ENCODE data around the gene C15orf62.
A peak's percentile ranks its signal among the peaks of the same experiment; 100 is the strongest.

Gene C15orf62

DNA sequence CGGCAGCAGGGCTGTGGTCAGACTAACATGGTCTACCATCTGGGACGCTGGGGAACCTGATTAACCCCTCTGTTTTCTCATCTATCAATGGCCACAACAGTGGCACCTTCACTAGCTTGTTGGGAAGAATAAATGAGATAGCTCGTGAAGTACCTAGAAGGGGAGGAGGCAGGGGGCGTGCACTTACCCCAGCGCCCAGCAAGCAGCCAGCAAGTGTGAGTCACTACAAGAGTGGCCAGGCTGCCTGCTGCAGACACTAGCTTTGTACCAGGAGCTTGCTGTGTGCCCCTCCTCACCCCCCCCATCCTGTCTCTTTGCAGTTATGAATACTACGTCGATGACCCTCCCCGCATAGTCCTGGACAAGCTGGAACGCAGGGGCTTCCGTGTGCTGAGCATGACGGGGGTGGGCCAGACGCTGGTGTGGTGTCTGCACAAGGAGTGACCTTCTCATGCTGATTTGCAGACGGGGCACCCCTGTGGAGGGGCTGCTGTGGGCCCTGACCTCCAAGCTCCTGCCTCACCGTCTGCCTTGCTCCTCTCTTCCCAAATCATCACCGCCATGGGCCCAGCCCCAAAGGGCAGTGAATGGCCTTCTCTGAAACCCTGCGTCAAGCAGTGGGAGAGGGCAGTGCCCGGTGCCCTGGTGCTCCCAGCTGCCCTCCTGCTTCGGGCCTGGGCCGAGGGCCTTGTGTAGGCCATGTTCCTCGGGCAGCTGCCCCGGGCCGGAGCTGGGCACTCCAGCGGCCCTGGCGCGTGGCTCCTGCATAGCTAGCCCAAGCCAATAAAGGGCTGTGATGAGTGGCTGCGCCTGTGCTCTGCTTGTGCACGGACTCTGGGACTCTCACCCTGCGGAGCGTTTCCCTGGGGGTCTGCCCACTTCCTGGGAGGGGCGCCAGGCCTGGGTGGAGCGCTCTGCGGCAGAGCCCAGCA is 2.6 kb upstream of the C15orf62 start:
- TF ChIP-seq ZFX (IDR thresholded peaks at IDR 0.05; ENCODE audit: borderline replicate concordance), result no peak
- TF ChIP-seq, protein P1, sequence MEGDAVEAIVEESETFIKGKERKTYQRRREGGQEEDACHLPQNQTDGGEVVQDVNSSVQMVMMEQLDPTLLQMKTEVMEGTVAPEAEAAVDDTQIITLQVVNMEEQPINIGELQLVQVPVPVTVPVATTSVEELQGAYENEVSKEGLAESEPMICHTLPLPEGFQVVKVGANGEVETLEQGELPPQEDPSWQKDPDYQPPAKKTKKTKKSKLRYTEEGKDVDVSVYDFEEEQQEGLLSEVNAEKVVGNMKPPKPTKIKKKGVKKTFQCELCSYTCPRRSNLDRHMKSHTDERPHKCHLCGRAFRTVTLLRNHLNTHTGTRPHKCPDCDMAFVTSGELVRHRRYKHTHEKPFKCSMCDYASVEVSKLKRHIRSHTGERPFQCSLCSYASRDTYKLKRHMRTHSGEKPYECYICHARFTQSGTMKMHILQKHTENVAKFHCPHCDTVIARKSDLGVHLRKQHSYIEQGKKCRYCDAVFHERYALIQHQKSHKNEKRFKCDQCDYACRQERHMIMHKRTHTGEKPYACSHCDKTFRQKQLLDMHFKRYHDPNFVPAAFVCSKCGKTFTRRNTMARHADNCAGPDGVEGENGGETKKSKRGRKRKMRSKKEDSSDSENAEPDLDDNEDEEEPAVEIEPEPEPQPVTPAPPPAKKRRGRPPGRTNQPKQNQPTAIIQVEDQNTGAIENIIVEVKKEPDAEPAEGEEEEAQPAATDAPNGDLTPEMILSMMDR (IDR thresholded peaks at IDR 0.05), result no peak
- H3K27ac ChIP-seq, result peak overlapping the region; percentile 100

GRCh38 chr15:40767838-40768500 is 1.8 kb upstream of the C15orf62 start:
- peak overlapping the region; percentile 33; the same call in 1 of the 2 replicates for H3K27ac ChIP-seq
- TF ChIP-seq, protein P1 (IDR thresholded peaks at IDR 0.05), result no peak

GRCh38 chr15:40768521-40769273 is 1.1 kb upstream of the C15orf62 start:
- TF ChIP-seq, protein P1 (IDR thresholded peaks at IDR 0.05), result no peak
- no peak for TF ChIP-seq ZFX (IDR thresholded peaks at IDR 0.05; ENCODE audit: borderline replicate concordance)
- H3K27ac ChIP-seq, result peak overlapping the region; percentile 33

- no peak overlapping the region for H3K27ac ChIP-seq
- TF ChIP-seq ZFX (IDR thresholded peaks at IDR 0.05; ENCODE audit: borderline replicate concordance), result no peak
- TF ChIP-seq, protein P1 (IDR thresholded peaks at IDR 0.05), result no peak
Observed at GRCh38 chr15:40770147-40770721, 454 bp downstream of the C15orf62 start.

- TF ChIP-seq, protein P1 (IDR thresholded peaks at IDR 0.05), result no peak
- no peak for TF ChIP-seq ZFX (IDR thresholded peaks at IDR 0.05; ENCODE audit: borderline replicate concordance)
- H3K27ac ChIP-seq, result no peak overlapping the region
Observed at GRCh38 chr15:40771242-40771641, 1.5 kb downstream of the C15orf62 start.

- no peak overlapping the region for H3K27ac ChIP-seq
- TF ChIP-seq ZFX (IDR thresholded peaks at IDR 0.05; ENCODE audit: borderline replicate concordance), result no peak
- TF ChIP-seq, protein P1 (IDR thresholded peaks at IDR 0.05), result no peak
Observed at GRCh38 chr15:40772014-40772413, 2.2 kb downstream of the C15orf62 start.
